Gastroesophageal sphincter (tissue), 4 donors: Measurements from ENCODE around the gene ATXN2. TPM values are rescaled to one million over a fixed set of nuclear protein-coding genes. Genes with fewer than 3 reads are reported as not detected.
A peak's percentile ranks its signal among the peaks of the same experiment; 100 is the strongest.

Experiments
- ATAC-seq: fragments of 150-250 bp; one replicate; pipeline ENCODE4 v1.9.1; 2016; ENCODE audit warnings: mild to moderate bottlenecking, moderate library complexity
- H3K27ac ChIP-seq, 4 donors: fragments of 200-600 bp; sonication (generic) in 3 of 4; 1 replicate in 3 of 4; 2 replicates in 1 of 4; pipeline ENCODE4 v1.5.1; 2016 to 2019
- H3K27me3 ChIP-seq: fragments of 200-600 bp; sonication (generic); one replicate; pipeline ENCODE4 v1.5.1; 2019
- H3K36me3 ChIP-seq, 2 donors: fragments of 200-600 bp; sonication (generic); one replicate each; pipeline ENCODE4 v1.5.1; 2019; ENCODE audit warnings: control low read depth in 1 of 2
- H3K4me1 ChIP-seq, 3 donors: fragments of 200-600 bp; sonication (generic); 1 replicate in 2 of 3; 2 replicates in 1 of 3; pipeline ENCODE4 v1.5.1; 2016 to 2019; ENCODE audit warnings: control low read depth in 2 of 3
- H3K4me3 ChIP-seq, 2 donors: fragments of 200-600 bp; sonication (generic); one replicate each; pipeline ENCODE4 v1.5.1; 2019; ENCODE audit warnings: mild to moderate bottlenecking in 1 of 2, moderate library complexity in 1 of 2
- H3K9me3 ChIP-seq, 3 donors: fragments of 200-600 bp; sonication (generic); one replicate each; pipeline ENCODE4 v1.5.1; 2017 to 2019; ENCODE audit warnings: control low read depth in 2 of 3
- CTCF ChIP-seq, 4 experiments: fragments of 200-600 bp in 2 of 4; fragments of 450-650 bp in 2 of 4; sonication (generic) in 1 of 4; IDR thresholded peaks; one replicate each; pipeline ENCODE4 v1.5.1; 2017 to 2019; ENCODE audit warnings: antibody characterized with exemption in 4 of 4, mild to moderate bottlenecking in 2 of 4, moderate library complexity in 2 of 4
- EP300 ChIP-seq: sonication (generic); formaldehyde crosslinking; IDR thresholded peaks from one replicate; pipeline ENCODE4 v1.6.1; 2017; ENCODE audit warnings: antibody characterized with exemption, mild to moderate bottlenecking
- POLR2A ChIP-seq, 2 donors: fragments of 450-650 bp; IDR thresholded peaks; one replicate each; pipeline ENCODE4 v1.6.1; 2017; ENCODE audit warnings: antibody characterized with exemption in 2 of 2, mild to moderate bottlenecking in 2 of 2, moderate library complexity in 1 of 2
- POLR2AphosphoS5 ChIP-seq: sonication (generic); formaldehyde crosslinking; IDR thresholded peaks from one replicate; pipeline ENCODE4 v1.6.1; 2017; ENCODE audit warnings: antibody characterized with exemption
- WGBS, 2 donors: methylation state at CpG; one replicate each; pipeline ENCODE4 v1.1.5; 2018; ENCODE audit warnings: low coverage in 1 of 2; 5-methylcytosine and 5-hydroxymethylcytosine counted together
- total RNA-seq, 4 donors: library from RNA; depleted of rRNA; stranded (reverse); fragments of >200 nt; gene quantifications; one replicate each; pipeline ENCODE4 v1.1.0, GENCODE V29; 2016

Gene ATXN2
- total RNA-seq, 4 donors from 2014 or later = 40.9 to 93.4 (median 50.1) TPM

DNA sequence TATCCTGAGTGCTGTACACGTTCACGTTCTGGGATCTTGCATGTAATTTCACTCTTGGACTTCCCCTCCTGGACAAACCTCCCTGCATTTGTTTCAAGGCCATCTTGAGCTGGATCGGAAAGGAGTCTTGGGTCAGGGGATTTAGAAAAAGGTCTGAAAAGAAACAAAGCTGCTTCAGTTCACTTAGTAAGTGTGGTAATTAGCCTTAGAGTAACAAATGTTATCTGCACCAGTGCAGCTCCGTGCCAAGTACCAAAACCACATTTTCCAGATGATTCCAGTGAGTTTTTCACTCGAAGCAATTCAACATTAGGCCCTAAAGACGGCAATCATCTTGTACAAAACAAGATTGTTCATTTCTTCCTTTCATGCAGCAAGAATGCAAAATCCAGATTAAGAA, 39.4 kb upstream of the ATXN2 start:
- Histone ChIP-seq H3K27me3 (no peaks in the 10 kb centered on the region), H3K36me3 (peaks cover 0 to 14% of the 10 kb centered on the region in 2 donors), H3K4me1 (peaks cover 3 to 45% (median 12%) of the 10 kb centered on the region in 3 donors), H3K27ac (no peak overlapping the region), H3K9me3 (no peaks in the 10 kb centered on the region), H3K4me3 (no peak overlapping the region)
- TF ChIP-seq POLR2A (IDR thresholded peaks at IDR 0.05) = no peak
- TF ChIP-seq POLR2AphosphoS5 = no peak
- WGBS, 2 donors = 61 to 72% methylated on average over 6 of the region's 6 CpGs
- ATAC-seq = no peak

GRCh38 chr12:111636209-111636945, 37.3 kb upstream of the ATXN2 start:
- Histone ChIP-seq H3K4me3 (peak overlapping the region in 1 of 2 donors; percentile 28), H3K27me3 (no peaks in the 10 kb centered on the region), H3K4me1 (peaks cover 3 to 27% (median 10%) of the 10 kb centered on the region in 3 donors), H3K9me3 (no peaks in the 10 kb centered on the region), H3K27ac (peak overlapping the region; percentile 41 to 85 (median 78)), H3K36me3 (peaks cover 0 to 4% of the 10 kb centered on the region in 2 donors)
- WGBS, 2 donors = 4 to 17% methylated on average over 7 to 18 of the region's 19 CpGs
- ATAC-seq = peak; percentile 69
- no peak for TF ChIP-seq EP300
- TF ChIP-seq POLR2A (IDR thresholded peaks at IDR 0.05) = no peak
- no peak for TF ChIP-seq CTCF (IDR thresholded peaks at IDR 0.05)
- peak; percentile 58 for TF ChIP-seq POLR2AphosphoS5

- ATAC-seq = no peak
- peak overlapping the region; percentile 41 to 85 (median 78) for H3K27ac ChIP-seq
- no peaks in the 10 kb centered on the region for H3K27me3 ChIP-seq
- H3K9me3 ChIP-seq = no peaks in the 10 kb centered on the region
- peaks cover 0 to 2% of the 10 kb centered on the region in 2 donors for H3K36me3 ChIP-seq
- H3K4me1 ChIP-seq = peaks cover 3 to 27% (median 10%) of the 10 kb centered on the region in 3 donors
- TF ChIP-seq POLR2A (IDR thresholded peaks at IDR 0.05) = no peak
- no peak for TF ChIP-seq POLR2AphosphoS5
- TF ChIP-seq EP300 = no peak
- no peak for TF ChIP-seq CTCF (IDR thresholded peaks at IDR 0.05)
- WGBS, 2 donors = 40 to 43% methylated on average over 5 to 7 of the region's 8 CpGs
- no peak overlapping the region for H3K4me3 ChIP-seq
Observed at GRCh38 chr12:111635524-111635923, 36.4 kb upstream of the ATXN2 start.

DNA sequence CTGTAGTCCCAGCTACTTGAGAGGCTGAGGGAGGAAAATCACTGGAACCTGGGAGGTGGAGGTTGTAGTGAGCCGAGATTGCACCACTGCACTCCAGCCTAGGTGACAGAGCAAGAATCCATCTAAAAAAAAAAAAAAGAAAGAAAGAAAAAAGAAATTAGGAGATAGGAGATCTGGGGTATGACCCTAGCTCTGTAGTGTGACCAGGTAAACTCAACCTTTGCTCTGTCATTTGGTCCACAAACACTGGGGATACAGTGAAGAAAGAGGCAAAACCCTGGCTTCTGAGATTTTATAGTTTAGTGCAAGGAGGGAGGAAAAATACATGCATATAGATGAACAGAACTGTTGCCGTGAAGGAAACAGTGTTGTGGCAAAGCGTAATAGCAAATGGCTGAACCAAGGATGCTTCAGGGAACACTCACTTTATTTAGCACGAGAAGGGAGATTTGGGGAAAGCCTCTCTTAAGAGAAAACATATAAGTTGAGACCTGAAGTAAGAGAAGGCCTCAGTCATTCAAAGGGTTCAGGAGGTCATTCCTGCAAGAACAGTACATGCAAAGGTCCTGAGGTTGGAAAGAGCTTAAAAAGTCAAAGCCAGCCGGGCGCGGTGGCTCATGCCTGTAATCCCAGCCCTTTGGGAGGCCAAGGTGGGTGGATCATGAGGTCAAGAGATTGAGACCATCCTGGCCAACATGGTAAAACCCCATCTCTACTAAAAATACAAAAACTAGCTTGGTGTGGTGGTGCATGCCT, 29.6 kb upstream of the ATXN2 start:
- Histone ChIP-seq H3K4me1 (no peaks in the 10 kb centered on the region), H3K36me3 (no peaks in the 10 kb centered on the region), H3K4me3 (no peak overlapping the region), H3K27me3 (no peaks in the 10 kb centered on the region), H3K9me3 (no peaks in the 10 kb centered on the region), H3K27ac (no peak overlapping the region)
- WGBS, 2 donors = 91 to 94% methylated on average over 3 to 6 of the region's 7 CpGs
- TF ChIP-seq POLR2AphosphoS5 = no peak
- TF ChIP-seq POLR2A (IDR thresholded peaks at IDR 0.05) = no peak
- TF ChIP-seq EP300 = no peak
- no peak for TF ChIP-seq CTCF (IDR thresholded peaks at IDR 0.05)
- ATAC-seq = no peak

- Histone ChIP-seq H3K4me1 (no peaks in the 10 kb centered on the region), H3K27me3 (no peaks in the 10 kb centered on the region), H3K36me3 (no peaks in the 10 kb centered on the region), H3K4me3 (no peak overlapping the region), H3K27ac (no peak overlapping the region), H3K9me3 (no peaks in the 10 kb centered on the region)
- ATAC-seq = no peak
- 80 to 97% methylated on average over 1 to 5 of the region's 6 CpGs for WGBS, 2 donors
- TF ChIP-seq POLR2AphosphoS5 = no peak
- no peak for TF ChIP-seq POLR2A (IDR thresholded peaks at IDR 0.05)
- TF ChIP-seq CTCF (IDR thresholded peaks at IDR 0.05) = no peak
- no peak for TF ChIP-seq EP300
Observed at GRCh38 chr12:111626230-111626629, 27.1 kb upstream of the ATXN2 start.
